GM18909 (cell line): Measurements from ENCODE around the gene PRKCA.

Experiments
- ATAC-seq: cut with Tn5 transposase; IDR thresholded peaks from one replicate; pipeline ENCODE4 v1.9.1; 2021; ENCODE audit warnings: mild to moderate bottlenecking; ENCODE audit not compliant: unreplicated experiment, poor library complexity

Gene PRKCA

GRCh38 chr17:66767154-66767933 is 464.9 kb downstream of the PRKCA start:
- no peak for ATAC-seq

DNA sequence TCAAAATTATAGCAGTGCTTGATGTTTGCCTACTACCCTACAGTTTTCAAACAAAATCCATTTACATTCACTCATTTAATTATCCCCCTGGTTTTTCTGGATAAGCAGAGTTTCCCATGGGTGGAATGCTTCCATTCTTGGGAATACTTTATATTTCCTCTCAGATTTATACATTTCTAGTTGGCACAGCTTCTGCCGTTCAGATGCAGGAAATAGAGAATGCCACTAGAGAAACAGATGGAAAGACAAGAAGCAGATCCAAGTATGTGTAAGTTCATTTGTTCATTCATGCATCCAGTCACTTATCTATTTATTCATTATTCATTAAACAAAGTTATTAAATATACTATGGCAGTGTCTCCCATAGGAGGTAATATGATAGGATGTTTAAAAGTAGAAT is 467.5 kb downstream of the PRKCA start:
- no peak for ATAC-seq

DNA sequence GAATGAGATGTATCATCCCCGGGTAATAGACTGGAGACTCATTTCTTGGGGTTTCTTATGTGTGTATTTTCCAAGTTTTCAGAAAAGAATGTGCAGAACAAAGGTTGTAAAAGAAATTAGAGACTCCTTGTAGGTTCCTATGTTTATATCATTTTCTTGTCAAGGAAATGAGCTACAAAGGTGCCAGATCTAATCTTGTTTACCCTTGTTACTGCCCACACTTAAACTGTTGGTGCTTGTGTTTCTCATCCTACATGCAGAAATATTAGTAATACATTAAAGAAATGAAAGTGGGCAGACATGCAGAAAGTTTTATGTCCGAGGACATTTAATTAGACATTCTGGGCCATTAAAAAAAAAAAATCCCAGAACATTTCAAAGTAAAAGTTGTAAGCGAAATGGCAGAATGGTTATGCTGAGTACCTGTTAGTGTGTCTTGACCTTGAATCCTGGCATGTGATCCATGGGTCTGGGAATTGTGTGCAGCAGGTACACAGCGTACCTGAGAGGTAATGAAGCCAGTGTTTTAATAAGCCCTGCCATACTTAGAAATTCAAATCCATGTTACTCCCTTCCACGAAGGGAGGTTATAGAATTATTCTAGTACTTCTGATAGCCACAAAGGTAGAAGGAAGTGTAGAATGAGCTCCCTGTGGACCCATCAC is 469.9 kb downstream of the PRKCA start:
- ATAC-seq: no peak

DNA sequence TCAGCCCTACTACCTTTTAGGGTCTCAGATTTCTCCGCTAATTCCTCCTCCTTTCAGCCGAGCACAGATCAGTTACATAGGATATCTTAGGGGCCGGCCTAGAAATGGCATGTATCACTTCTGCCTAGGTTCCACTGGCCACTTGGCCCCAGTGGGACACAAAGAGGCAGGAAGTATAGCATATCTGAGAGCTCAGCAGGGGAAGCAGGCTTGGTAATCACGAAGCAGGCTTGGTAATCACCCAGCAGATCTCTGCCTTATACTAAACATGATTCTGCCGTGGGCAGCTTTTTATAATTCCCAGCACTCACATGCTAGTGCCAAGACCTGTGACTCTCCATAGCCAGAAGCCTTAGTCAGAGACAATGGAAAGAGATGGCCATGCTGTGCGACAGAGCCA is 472.9 kb downstream of the PRKCA start:
- ATAC-seq: no peak

DNA sequence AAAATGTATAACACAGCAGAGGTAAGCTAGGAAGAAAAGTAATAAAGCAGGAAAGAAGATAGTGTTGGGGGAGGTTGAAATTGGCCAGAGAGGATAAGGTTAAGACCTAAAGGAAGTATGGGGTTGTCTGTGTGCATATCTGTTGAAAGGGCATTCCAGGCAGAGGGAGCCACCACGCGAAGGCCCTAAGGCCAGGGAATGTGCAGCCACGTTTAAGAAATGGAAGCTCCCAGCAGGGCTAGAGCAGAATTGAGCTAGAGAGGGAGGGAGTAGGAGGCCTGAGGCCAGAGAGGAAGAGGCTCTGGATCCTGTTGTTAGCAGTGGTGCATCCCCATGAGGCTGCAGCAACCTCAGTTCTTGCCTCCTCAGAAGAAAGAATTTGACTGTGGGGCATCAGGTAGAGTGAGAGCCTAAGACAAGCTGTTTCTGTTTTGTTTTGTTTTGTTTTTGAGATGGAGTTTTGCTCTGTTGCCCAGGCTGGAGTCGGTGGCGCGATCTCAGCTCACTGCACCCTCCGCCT is 473.5 kb downstream of the PRKCA start:
- ATAC-seq: no peak

DNA sequence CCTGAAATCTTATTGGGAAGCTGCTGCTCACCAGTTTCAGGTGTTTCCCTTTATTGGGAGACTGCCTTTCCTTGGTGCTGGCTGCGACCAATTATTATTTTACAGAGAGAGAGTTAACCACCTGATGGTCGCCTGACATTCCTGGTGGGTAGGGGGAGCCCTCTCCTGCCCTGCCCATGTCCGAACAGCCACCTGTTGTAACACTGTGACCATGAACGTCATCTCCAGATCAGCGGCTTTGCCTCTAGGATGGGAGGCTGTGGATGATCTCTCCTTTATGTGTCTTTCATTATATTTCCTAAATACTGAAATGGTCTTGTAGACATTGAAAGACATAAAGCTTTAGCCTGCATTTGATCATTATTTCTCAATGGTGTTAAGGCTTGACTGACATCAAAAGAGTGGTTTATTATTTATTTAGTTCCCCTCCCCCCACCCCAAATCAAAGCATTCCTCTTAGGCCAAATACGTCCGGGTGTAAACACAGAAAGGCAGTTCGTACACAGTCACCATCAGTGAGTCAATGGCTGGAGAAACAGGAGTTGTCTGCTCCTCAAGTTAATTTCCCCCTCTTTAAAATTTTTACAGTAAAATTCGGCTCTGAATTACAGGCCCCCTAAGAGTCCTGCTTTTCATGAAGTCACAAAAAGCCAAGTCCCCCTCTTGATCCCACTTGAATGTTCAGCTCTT is 474.7 kb downstream of the PRKCA start:
- no peak for ATAC-seq

DNA sequence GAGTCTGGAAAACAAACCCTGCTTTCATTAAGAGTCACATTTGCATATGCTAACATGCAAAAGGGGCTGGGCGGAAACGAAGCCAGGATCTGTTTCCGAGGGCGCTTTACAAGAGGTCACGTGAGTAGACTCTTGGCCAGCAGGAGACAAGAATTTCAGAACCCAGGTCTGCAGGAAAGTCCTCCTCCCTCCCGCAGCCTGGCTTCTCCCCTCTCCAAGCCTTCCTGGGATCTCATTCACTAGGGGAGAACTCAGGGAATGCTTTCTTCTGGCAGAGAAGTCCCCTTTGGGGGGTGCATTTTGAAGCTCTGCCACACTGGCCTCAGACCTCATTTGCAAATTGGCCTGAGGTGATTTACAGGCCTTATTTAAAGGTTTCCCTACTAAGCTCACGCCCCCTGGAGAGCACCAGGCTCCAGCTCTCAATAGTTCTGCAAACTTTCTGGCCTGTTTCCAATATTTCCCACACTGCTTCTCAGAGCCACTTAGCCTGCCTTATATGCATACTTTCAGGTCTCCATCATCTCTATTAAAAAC is 475.3 kb downstream of the PRKCA start:
- ATAC-seq: no peak

DNA sequence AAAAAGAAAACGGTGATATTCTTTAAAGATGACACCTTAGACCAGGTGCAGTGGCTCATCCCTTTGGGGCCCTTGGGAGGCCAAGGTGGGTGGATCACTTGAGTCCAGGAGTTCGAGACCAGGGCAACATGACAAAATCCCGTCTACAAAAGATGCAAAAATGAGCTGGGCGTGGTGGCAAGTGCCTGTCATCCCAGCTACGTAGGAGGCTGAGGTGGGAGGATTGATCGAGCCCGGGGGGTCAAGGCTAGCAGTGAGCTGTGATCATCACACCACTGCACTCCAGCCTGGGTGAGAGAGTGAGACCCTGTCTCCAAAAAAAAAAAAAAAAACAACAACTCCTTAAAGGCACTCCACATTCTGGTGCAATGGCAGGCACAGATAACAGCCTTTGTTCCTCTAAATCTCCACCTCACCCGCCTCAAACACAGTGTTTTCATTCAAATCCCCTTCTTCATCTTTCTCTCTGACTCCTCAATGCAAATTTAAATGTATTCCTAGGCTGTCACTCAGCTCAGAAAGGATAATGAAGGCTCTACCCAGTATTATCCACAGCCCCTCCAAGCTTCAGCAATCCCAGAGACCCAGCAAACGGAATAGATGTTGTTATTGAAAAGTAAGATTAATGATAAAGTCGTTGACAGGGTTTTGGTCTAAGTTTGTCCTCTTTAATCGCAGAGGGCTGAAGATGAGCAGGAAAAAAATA is 476.3 kb downstream of the PRKCA start:
- ATAC-seq: no peak

GRCh38 chr17:66779237-66779606 is 476.8 kb downstream of the PRKCA start:
- ATAC-seq: no peak

GRCh38 chr17:66781135-66781534 is 478.7 kb downstream of the PRKCA start:
- ATAC-seq: no peak

GRCh38 chr17:66782851-66783250 is 480.4 kb downstream of the PRKCA start:
- ATAC-seq: no peak

DNA sequence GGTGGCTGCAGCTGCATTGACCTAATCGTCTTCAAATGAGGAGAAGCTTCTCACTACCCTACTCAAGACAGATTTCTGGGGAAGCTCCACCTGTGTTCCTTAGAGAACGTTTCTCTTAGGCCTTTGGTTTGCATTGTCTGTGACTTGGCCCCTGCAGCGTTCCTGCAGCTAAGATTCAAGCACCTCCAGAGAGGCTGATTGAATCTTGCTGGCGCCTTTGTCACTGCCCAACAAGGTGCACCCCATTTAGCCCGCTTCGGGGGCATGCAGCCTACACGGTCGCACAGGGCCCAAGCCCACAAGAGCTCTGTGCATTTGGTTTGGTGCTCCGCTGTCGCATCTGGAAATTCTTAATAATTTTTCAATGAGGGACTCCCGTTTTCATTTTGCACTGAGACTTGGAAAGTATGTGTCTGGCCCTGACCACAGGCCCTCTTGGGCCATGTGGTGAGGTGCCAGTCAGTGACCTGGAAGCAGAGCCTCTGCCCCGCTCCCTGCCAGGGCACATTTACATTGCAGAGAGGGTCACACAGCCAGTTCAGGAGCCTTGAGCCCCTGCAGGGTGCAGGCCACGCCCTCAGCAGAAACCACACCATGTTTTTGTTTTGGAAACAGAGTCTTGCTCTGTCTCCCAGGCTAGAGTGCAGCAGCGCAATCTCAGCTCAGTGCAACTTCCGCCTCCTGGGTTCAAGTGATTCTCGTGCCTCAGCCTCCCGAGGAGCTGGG is 481.4 kb downstream of the PRKCA start:
- ATAC-seq: no peak

DNA sequence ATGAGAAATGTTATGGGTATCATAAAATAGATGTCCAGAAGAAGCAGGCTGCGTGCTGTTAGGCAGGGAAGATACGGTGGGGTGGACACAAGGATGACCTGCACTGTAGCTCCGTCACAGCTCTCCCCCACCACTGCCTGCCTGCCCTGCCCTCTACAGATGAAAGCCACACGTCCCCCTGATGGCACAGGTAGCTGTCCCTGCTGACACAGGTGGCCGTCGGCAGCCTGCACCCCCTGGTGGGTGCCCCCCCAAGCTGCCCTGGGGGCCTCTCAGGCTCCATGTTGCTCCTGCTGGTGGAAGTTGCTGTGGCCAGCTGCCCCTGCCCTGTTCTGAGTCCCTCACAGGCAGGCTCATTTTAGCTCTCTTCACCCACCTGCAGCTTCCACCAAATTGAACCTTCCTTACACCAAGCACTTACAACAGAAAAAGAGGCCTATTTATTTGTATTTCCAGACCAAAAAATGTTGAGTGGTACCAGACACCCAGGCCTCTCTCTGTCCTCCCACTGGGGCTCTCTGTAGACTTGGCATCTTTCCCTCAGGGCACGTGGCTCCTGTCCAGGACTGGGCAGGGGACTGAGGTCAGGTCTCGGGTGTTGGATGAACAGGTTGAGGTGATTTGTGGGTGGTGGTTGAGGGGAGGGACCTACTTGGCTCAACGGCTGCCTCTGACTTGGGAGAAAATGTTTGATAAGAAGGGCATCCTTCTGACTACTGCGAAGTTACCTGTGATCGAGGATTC is 482.4 kb downstream of the PRKCA start:
- no peak for ATAC-seq

DNA sequence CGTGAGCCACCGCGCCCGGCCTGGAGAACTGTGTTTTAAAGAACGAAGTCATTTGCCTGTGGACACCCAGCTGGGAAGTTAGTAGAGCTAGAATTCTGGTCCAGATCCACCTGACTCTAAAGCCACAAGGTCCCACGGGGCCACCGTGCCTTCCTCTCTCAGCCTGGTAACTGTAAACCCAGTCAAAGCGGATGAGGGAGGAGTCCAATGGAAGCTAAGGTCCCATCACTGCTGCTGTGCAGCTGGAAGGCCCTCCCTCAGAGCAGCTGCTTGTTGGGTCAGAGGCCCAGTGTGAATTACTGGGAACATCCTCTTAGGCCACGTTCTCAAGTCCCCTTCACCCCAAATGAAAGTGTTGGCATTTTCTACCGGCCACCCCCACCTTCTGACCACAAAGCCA is 483.7 kb downstream of the PRKCA start:
- ATAC-seq: no peak

GRCh38 chr17:66787914-66788313 is 485.5 kb downstream of the PRKCA start:
- no peak for ATAC-seq

- no peak for ATAC-seq
These were observed 486.7 kb downstream of the PRKCA start for GRCh38 chr17:66789093-66789492.

DNA sequence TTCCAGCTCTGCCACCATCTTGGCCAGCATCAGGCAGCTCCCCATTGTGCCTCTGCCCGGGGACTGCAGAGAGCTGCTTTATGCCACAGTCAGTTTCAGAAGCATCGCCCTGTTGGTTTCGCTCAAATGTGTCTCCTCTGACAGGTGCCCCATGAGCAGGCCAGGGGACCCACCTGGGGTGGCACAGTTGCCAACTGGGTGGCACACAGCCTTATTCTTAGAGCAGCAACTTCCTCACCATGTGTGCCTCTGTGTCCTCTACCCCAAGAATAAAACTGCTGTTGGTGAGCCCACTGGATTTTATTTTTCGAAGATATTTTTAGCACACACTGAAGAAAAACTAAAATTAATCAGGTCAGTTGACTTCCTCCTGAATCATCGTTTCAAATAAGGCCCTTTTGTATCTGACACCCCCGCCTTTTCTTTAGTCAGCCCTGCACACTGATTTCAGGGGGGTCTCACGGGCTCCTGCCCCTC is 487.6 kb downstream of the PRKCA start:
- ATAC-seq: no peak

DNA sequence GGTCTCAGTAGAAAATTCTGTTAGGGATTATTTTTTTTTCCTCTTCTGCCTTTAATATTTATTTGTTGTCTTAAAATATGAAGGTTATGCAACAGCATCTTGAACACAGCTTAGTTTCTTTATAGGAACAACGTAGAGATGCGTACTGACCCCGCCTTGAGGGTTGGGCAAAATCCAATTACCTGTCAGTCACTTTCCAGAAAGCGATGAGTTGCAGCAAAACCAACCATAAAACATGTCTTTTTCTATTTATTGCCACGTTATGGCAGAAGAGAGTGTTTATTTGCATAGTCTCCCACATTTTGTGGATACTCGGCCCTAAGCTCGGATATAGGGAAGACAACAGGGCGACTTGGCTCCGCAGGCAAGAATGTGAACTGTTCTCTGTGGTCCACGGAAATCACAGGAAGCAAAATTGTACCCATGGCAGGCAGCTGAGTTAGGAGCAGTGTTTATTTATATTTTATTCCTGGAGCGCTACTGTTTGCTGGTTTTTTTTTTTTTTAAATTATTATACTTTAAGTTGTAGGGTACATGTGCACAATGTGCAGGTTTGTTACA is 488.2 kb downstream of the PRKCA start:
- no peak for ATAC-seq

GRCh38 chr17:66791347-66791746 is 488.9 kb downstream of the PRKCA start:
- no peak for ATAC-seq
